PFSK-1 (cell line): ENCODE measurements around the gene SP3.

Experiments
- FOXP2 ChIP-seq: optimal IDR thresholded peaks from 2 replicates; pipeline ENCODE3; 2011; ENCODE audit warnings: borderline replicate concordance, control low read depth, inconsistent platforms; ENCODE audit not compliant: insufficient read depth; ENCODE audit errors: extremely low read length, extremely low read depth
- POLR2AphosphoS5 ChIP-seq: IDR thresholded peaks from 2 replicates; pipeline ENCODE4 v1.6.1; 2012; ENCODE audit warnings: low read depth, mild to moderate bottlenecking, control low read depth, low read length, moderate library complexity
- SIN3A ChIP-seq: IDR thresholded peaks from 2 replicates; pipeline ENCODE4 v1.6.1; 2012; ENCODE audit warnings: mild to moderate bottlenecking, low read length, moderate library complexity, borderline replicate concordance; ENCODE audit not compliant: insufficient read depth
- TAF1 ChIP-seq: IDR thresholded peaks from 2 replicates; pipeline ENCODE4 v1.6.1; 2012; ENCODE audit warnings: low read length, control low read depth, borderline replicate concordance; ENCODE audit not compliant: insufficient read depth
- TF ChIP-seq, protein P1 (sequence below), 2 experiments: IDR thresholded peaks; 2 replicates each; pipeline versions ENCODE4 v1.6.1 to v1.8.0; 2011 to 2012; ENCODE audit warnings: low read depth in 2 of 2, low read length in 2 of 2, control low read depth in 1 of 2, inconsistent platforms in 1 of 2, mild to moderate bottlenecking in 1 of 2, moderate library complexity in 1 of 2; ENCODE audit not compliant: insufficient read depth in 1 of 2

Gene SP3

DNA sequence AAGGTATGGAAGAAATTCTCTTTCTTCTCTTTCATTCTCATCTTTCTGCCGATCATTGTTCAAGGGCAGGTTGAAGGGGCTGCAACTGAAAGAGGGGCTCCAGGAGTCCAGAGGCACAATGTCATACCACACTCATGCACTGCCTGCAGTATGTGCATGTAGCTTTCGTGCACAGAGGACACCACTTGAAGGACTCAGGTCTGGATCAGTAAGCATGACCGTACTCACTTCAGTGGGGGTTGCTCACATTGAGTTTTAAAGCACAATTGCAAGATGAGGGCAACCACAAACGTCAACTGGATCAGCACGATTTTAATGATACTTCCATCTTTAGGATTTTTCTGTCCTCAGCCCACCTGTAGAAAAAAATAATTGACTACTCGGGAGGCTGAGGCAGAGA lies 84.6 kb downstream of the SP3 start:
- no peak for TF ChIP-seq SIN3A
- TF ChIP-seq, protein P1, sequence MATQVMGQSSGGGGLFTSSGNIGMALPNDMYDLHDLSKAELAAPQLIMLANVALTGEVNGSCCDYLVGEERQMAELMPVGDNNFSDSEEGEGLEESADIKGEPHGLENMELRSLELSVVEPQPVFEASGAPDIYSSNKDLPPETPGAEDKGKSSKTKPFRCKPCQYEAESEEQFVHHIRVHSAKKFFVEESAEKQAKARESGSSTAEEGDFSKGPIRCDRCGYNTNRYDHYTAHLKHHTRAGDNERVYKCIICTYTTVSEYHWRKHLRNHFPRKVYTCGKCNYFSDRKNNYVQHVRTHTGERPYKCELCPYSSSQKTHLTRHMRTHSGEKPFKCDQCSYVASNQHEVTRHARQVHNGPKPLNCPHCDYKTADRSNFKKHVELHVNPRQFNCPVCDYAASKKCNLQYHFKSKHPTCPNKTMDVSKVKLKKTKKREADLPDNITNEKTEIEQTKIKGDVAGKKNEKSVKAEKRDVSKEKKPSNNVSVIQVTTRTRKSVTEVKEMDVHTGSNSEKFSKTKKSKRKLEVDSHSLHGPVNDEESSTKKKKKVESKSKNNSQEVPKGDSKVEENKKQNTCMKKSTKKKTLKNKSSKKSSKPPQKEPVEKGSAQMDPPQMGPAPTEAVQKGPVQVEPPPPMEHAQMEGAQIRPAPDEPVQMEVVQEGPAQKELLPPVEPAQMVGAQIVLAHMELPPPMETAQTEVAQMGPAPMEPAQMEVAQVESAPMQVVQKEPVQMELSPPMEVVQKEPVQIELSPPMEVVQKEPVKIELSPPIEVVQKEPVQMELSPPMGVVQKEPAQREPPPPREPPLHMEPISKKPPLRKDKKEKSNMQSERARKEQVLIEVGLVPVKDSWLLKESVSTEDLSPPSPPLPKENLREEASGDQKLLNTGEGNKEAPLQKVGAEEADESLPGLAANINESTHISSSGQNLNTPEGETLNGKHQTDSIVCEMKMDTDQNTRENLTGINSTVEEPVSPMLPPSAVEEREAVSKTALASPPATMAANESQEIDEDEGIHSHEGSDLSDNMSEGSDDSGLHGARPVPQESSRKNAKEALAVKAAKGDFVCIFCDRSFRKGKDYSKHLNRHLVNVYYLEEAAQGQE (IDR thresholded peaks at IDR 0.05; ENCODE audit: insufficient read depth in 1 of 2, low read depth in 2 of 2, low read length in 2 of 2) = no peak
- TF ChIP-seq POLR2AphosphoS5 = no peak
- no peak for TF ChIP-seq TAF1
- no peak for TF ChIP-seq FOXP2

DNA sequence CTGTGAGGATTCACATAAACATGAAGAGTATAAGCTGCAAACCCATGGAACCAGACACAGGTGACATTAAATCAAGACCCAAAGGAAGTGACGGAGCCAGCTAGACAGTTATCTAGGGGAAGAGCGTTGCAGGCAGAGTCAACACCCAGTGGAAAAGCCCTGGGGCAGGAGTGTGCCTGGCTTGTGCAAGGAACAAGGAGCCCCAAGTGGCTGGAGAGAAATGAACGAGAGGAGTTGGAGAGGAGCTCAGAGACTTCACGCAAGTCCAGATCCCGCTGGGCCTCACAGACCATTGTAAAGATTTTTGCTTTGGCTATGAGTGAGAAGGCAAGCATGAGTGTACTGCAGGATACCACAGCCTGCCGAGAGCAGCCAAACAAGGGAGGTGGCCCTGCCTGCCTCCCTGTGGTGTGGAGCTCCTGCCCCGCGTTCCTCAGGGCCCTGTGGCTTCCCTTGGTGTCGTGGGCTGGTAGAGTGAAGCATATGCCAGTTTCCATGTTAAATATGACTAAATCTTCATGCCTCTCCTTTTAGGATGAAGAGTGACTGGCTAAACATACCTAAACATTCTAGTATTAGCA lies 88.2 kb downstream of the SP3 start:
- TF ChIP-seq SIN3A (no peak), FOXP2 (no peak), POLR2AphosphoS5 (no peak), TAF1 (no peak)
- TF ChIP-seq, protein P1 (IDR thresholded peaks at IDR 0.05; ENCODE audit: insufficient read depth in 1 of 2, low read depth in 2 of 2, low read length in 2 of 2) = no peak

DNA sequence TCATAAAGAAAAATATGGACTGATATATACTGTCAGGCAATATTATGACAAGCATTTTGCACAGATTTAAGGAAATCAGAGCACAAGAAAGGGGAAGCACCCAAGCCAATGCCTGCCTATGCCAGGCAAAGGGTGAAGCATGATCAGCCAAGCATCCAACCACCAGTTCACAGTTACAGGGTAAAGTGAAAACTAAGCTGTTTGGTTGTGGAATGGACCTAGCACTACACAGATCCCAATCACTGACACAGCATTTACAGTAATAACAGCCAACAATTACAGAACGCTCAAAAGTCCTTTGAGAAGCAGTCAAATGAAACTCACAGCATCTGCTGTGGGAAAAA lies 90.3 kb downstream of the SP3 start:
- TF ChIP-seq FOXP2 (no peak), POLR2AphosphoS5 (no peak), SIN3A (no peak), TAF1 (no peak)
- TF ChIP-seq, protein P1 (IDR thresholded peaks at IDR 0.05; ENCODE audit: insufficient read depth in 1 of 2, low read depth in 2 of 2, low read length in 2 of 2) = no peak

DNA sequence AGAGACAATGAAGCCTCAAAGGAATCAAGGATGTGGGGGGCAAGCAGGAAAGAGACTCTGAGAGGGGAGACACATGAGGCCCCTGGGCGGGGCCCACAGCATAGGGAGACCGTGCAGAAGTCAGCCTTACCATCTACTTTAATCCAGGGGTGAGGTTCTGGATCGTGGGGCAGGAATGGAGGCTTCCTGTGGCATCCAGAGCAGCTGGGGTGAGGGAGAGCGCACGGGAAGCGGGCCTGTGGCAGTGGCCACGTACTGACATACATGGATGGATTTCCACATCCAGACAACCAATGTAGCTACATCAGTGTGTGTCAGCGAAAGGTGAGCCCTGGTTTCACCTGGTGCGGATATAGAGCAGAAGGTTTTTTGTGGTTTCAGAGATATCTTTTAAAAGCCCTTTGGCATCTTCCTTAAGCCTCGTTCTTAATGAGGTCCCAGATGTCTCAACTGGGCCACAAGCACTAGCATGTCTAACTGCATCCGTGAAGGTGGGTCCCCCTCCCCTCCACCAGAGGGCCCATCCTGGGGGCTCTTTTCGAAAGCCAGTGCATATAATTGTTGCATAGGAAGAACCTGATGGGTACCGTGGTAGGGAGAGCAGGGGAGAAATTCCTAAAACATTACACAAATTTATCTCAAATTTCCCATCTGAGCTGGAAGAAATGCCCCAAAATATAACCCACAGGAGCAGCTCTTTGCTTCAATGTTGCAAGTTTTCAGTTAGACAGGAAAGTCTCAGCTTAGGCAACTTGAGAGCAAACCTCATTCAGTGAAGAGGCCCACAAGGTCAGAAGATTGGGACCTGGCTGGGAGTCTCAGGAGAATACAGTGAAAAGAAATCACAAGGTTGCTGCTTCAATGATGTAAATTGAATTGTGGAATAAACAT lies 90.9 kb downstream of the SP3 start:
- TF ChIP-seq POLR2AphosphoS5 = no peak
- TF ChIP-seq, protein P1 (IDR thresholded peaks at IDR 0.05; ENCODE audit: insufficient read depth in 1 of 2, low read depth in 2 of 2, low read length in 2 of 2) = no peak
- TF ChIP-seq TAF1 = no peak
- no peak for TF ChIP-seq SIN3A
- TF ChIP-seq FOXP2 = no peak
